Memory B cell (primary cell): Measurements from ENCODE around the gene CDC42.

Experiments used
- ATAC-seq: fragments of 150-1000 bp; cut with Tn5 transposase; 2 replicates; pipeline ENCODE4 v1.10.0; 2021; ENCODE audit warnings: low read depth, mild to moderate bottlenecking, moderate library complexity
- DNase-seq, 2 donors: peaks; one replicate each; pipeline ENCODE4 v3.0.0; 2022; ENCODE audit warnings: low spot score in 2 of 2
- H3K27ac Mint-ChIP-seq: one replicate; pipeline ENCODE4 v1.8.0; 2022; ENCODE audit warnings: mild to moderate bottlenecking, moderate library complexity, mixed read lengths
- H3K27me3 Mint-ChIP-seq: one replicate; pipeline ENCODE4 v1.8.0; 2022; ENCODE audit warnings: mixed read lengths
- H3K36me3 Mint-ChIP-seq: one replicate; pipeline ENCODE4 v1.8.0; 2022; ENCODE audit warnings: mild to moderate bottlenecking, mixed read lengths
- H3K4me1 Mint-ChIP-seq: one replicate; pipeline ENCODE4 v1.8.0; 2022; ENCODE audit warnings: mixed read lengths
- H3K4me3 Mint-ChIP-seq: one replicate; pipeline ENCODE4 v1.8.0; 2022; ENCODE audit warnings: mild to moderate bottlenecking, moderate library complexity, mixed read lengths
- H3K9me3 Mint-ChIP-seq: one replicate; pipeline ENCODE4 v1.8.0; 2022; ENCODE audit warnings: mixed read lengths

Gene CDC42

GRCh38 chr1:22101199-22101598 lies 48.7 kb downstream of the CDC42 start:
- no peak for ATAC-seq
- DNase-seq: no peak
- Mint-ChIP-seq H3K27ac (peak overlapping the region; percentile 86), H3K4me1 (peaks cover 48% of the 10 kb centered on the region), H3K9me3 (no peaks in the 10 kb centered on the region), H3K27me3 (no peaks in the 10 kb centered on the region), H3K4me3 (peak overlapping the region; percentile 27), H3K36me3 (peaks cover 17% of the 10 kb centered on the region)

GRCh38 chr1:22101995-22102394 lies 49.5 kb downstream of the CDC42 start:
- H3K9me3 Mint-ChIP-seq: no peaks in the 10 kb centered on the region
- H3K27ac Mint-ChIP-seq: peak overlapping the region; percentile 91
- DNase-seq: no peak
- no peaks in the 10 kb centered on the region for H3K27me3 Mint-ChIP-seq
- no peak overlapping the region for H3K4me3 Mint-ChIP-seq
- peaks cover 19% of the 10 kb centered on the region for H3K36me3 Mint-ChIP-seq
- H3K4me1 Mint-ChIP-seq: peaks cover 51% of the 10 kb centered on the region
- ATAC-seq: no peak

GRCh38 chr1:22102746-22103145 lies 50.2 kb downstream of the CDC42 start:
- Mint-ChIP-seq H3K27me3 (no peaks in the 10 kb centered on the region), H3K4me1 (peaks cover 51% of the 10 kb centered on the region), H3K27ac (peak overlapping the region; percentile 91), H3K36me3 (peaks cover 16% of the 10 kb centered on the region), H3K4me3 (no peak overlapping the region), H3K9me3 (no peaks in the 10 kb centered on the region)
- ATAC-seq (no peak), DNase-seq (no peak)

- Mint-ChIP-seq H3K27me3 (no peaks in the 10 kb centered on the region), H3K9me3 (no peaks in the 10 kb centered on the region), H3K27ac (peak overlapping the region; percentile 91), H3K4me1 (peaks cover 49% of the 10 kb centered on the region), H3K36me3 (peaks cover 17% of the 10 kb centered on the region), H3K4me3 (no peak overlapping the region)
- DNase-seq (no peak), ATAC-seq (no peak)
Observed at GRCh38 chr1:22104094-22104493, 51.6 kb downstream of the CDC42 start.

GRCh38 chr1:22104865-22105437 lies 52.4 kb downstream of the CDC42 start:
- DNase-seq: no peak
- H3K36me3 Mint-ChIP-seq: peaks cover 19% of the 10 kb centered on the region
- H3K27ac Mint-ChIP-seq: peak overlapping the region; percentile 91

GRCh38 chr1:22105611-22106207 lies 53.2 kb downstream of the CDC42 start:
- Mint-ChIP-seq H3K36me3 (peaks cover 19% of the 10 kb centered on the region), H3K4me1 (peaks cover 41% of the 10 kb centered on the region), H3K4me3 (no peak overlapping the region), H3K9me3 (no peaks in the 10 kb centered on the region), H3K27me3 (no peaks in the 10 kb centered on the region), H3K27ac (no peak overlapping the region)
- ATAC-seq (peak; percentile 74), DNase-seq (peak in 1 of 2 donors; percentile 46)

More at GRCh38 chr1:22104865-22105437, 52.4 kb downstream of the CDC42 start:
- Mint-ChIP-seq H3K4me1 (peaks cover 47% of the 10 kb centered on the region), H3K9me3 (no peaks in the 10 kb centered on the region), H3K4me3 (no peak overlapping the region), H3K27me3 (no peaks in the 10 kb centered on the region)
- ATAC-seq: peak; percentile 74

- H3K27ac Mint-ChIP-seq: no peak overlapping the region
- no peak for ATAC-seq
- peaks cover 38% of the 10 kb centered on the region for H3K4me1 Mint-ChIP-seq
Observed at GRCh38 chr1:22107126-22107525, 54.6 kb downstream of the CDC42 start.

GRCh38 chr1:22108339-22109105 lies 56.0 kb downstream of the CDC42 start:
- ATAC-seq (no peak), DNase-seq (no peak)
- Mint-ChIP-seq H3K27ac (no peak overlapping the region), H3K4me3 (no peak overlapping the region), H3K27me3 (no peaks in the 10 kb centered on the region), H3K4me1 (peaks cover 35% of the 10 kb centered on the region), H3K36me3 (peaks cover 23% of the 10 kb centered on the region), H3K9me3 (no peaks in the 10 kb centered on the region)

More at GRCh38 chr1:22107126-22107525, 54.6 kb downstream of the CDC42 start:
- H3K27me3 Mint-ChIP-seq: no peaks in the 10 kb centered on the region
- no peaks in the 10 kb centered on the region for H3K9me3 Mint-ChIP-seq
- no peak for DNase-seq
- peaks cover 19% of the 10 kb centered on the region for H3K36me3 Mint-ChIP-seq
- H3K4me3 Mint-ChIP-seq: no peak overlapping the region

GRCh38 chr1:22110016-22110415 lies 57.5 kb downstream of the CDC42 start:
- no peak overlapping the region for H3K4me3 Mint-ChIP-seq
- ATAC-seq (no peak), DNase-seq (no peak)
- H3K9me3 Mint-ChIP-seq: no peaks in the 10 kb centered on the region
- peaks cover 23% of the 10 kb centered on the region for H3K36me3 Mint-ChIP-seq
- no peak overlapping the region for H3K27ac Mint-ChIP-seq
- H3K4me1 Mint-ChIP-seq: peaks cover 24% of the 10 kb centered on the region
- no peaks in the 10 kb centered on the region for H3K27me3 Mint-ChIP-seq

GRCh38 chr1:22111115-22111514 lies 58.6 kb downstream of the CDC42 start:
- H3K4me3 Mint-ChIP-seq: no peak overlapping the region
- peak overlapping the region; percentile 70 for H3K27ac Mint-ChIP-seq
- no peak for ATAC-seq
- H3K27me3 Mint-ChIP-seq: no peaks in the 10 kb centered on the region
- peaks cover 22% of the 10 kb centered on the region for H3K36me3 Mint-ChIP-seq
- H3K9me3 Mint-ChIP-seq: no peaks in the 10 kb centered on the region
- peaks cover 27% of the 10 kb centered on the region for H3K4me1 Mint-ChIP-seq
- DNase-seq: no peak

GRCh38 chr1:22111620-22112019 lies 59.1 kb downstream of the CDC42 start:
- DNase-seq (no peak), ATAC-seq (no peak)
- peaks cover 32% of the 10 kb centered on the region for H3K4me1 Mint-ChIP-seq
- no peaks in the 10 kb centered on the region for H3K27me3 Mint-ChIP-seq
- peak overlapping the region; percentile 70 for H3K27ac Mint-ChIP-seq
- peaks cover 22% of the 10 kb centered on the region for H3K36me3 Mint-ChIP-seq
- H3K4me3 Mint-ChIP-seq: no peak overlapping the region
- H3K9me3 Mint-ChIP-seq: no peaks in the 10 kb centered on the region

GRCh38 chr1:22112554-22112953 lies 60.0 kb downstream of the CDC42 start:
- Mint-ChIP-seq H3K4me1 (peaks cover 39% of the 10 kb centered on the region), H3K4me3 (no peak overlapping the region), H3K27ac (peak overlapping the region; percentile 72), H3K27me3 (no peaks in the 10 kb centered on the region), H3K9me3 (no peaks in the 10 kb centered on the region), H3K36me3 (peaks cover 19% of the 10 kb centered on the region)
- no peak for DNase-seq
- no peak for ATAC-seq

- DNase-seq: no peak
- Mint-ChIP-seq H3K4me3 (no peak overlapping the region), H3K4me1 (peaks cover 53% of the 10 kb centered on the region), H3K36me3 (peaks cover 14% of the 10 kb centered on the region), H3K27ac (peak overlapping the region; percentile 80), H3K9me3 (no peaks in the 10 kb centered on the region), H3K27me3 (no peaks in the 10 kb centered on the region)
- no peak for ATAC-seq
Observed at GRCh38 chr1:22114083-22115012, 61.8 kb downstream of the CDC42 start.
